ENCODE data around the gene EPHB2. TPM values are rescaled to one million over a fixed set of nuclear protein-coding genes. Genes with fewer than 3 reads are reported as not detected.

EPHB2 gene
- total RNA-seq, 1 donor from 2014 or later: 69.4 TPM

GRCh38 chr1:22912311-22912710, 201.7 kb downstream of the EPHB2 start:
- DNase-seq (ENCODE audit: low spot score, unreplicated experiment): no peak
- Mint-ChIP-seq H3K27me3 (no peaks in the 10 kb centered on the region), H3K9me3 (ENCODE audit: low read depth) (no peaks in the 10 kb centered on the region), H3K4me1 (ENCODE audit: low read depth) (no peaks in the 10 kb centered on the region), H3K36me3 (ENCODE audit: insufficient read depth) (peaks cover 18% of the 10 kb centered on the region), H3K4me3 (ENCODE audit: low read depth) (no peak overlapping the region), H3K27ac (no peak overlapping the region)
- TF ChIP-seq, protein P1, sequence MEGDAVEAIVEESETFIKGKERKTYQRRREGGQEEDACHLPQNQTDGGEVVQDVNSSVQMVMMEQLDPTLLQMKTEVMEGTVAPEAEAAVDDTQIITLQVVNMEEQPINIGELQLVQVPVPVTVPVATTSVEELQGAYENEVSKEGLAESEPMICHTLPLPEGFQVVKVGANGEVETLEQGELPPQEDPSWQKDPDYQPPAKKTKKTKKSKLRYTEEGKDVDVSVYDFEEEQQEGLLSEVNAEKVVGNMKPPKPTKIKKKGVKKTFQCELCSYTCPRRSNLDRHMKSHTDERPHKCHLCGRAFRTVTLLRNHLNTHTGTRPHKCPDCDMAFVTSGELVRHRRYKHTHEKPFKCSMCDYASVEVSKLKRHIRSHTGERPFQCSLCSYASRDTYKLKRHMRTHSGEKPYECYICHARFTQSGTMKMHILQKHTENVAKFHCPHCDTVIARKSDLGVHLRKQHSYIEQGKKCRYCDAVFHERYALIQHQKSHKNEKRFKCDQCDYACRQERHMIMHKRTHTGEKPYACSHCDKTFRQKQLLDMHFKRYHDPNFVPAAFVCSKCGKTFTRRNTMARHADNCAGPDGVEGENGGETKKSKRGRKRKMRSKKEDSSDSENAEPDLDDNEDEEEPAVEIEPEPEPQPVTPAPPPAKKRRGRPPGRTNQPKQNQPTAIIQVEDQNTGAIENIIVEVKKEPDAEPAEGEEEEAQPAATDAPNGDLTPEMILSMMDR (IDR thresholded peaks at IDR 0.05; ENCODE audit: unreplicated experiment): no peak

DNA sequence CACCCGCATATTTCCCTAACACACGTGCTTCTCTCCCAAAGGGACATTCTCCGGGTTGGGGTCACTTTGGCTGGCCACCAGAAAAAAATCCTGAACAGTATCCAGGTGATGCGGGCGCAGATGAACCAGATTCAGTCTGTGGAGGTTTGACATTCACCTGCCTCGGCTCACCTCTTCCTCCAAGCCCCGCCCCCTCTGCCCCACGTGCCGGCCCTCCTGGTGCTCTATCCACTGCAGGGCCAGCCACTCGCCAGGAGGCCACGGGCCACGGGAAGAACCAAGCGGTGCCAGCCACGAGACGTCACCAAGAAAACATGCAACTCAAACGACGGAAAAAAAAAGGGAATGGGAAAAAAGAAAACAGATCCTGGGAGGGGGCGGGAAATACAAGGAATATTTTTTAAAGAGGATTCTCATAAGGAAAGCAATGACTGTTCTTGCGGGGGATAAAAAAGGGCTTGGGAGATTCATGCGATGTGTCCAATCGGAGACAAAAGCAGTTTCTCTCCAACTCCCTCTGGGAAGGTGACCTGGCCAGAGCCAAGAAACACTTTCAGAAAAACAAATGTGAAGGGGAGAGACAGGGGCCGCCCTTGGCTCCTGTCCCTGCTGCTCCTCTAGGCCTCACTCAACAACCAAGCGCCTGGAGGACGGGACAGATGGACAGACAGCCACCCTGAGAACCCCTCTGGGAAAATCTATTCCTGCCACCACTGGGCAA, 202.9 kb downstream of the EPHB2 start:
- TF ChIP-seq, protein P1 (IDR thresholded peaks at IDR 0.05; ENCODE audit: unreplicated experiment): no peak
- Mint-ChIP-seq H3K27ac (peak overlapping the region; percentile 36), H3K9me3 (ENCODE audit: low read depth) (no peaks in the 10 kb centered on the region), H3K4me3 (ENCODE audit: low read depth) (no peak overlapping the region), H3K4me1 (ENCODE audit: low read depth) (no peaks in the 10 kb centered on the region), H3K27me3 (no peaks in the 10 kb centered on the region), H3K36me3 (ENCODE audit: insufficient read depth) (peaks cover 12% of the 10 kb centered on the region)
- no peak for DNase-seq (ENCODE audit: low spot score, unreplicated experiment)

- Mint-ChIP-seq H3K9me3 (ENCODE audit: low read depth) (no peaks in the 10 kb centered on the region), H3K27ac (no peak overlapping the region), H3K4me1 (ENCODE audit: low read depth) (no peaks in the 10 kb centered on the region), H3K4me3 (ENCODE audit: low read depth) (no peak overlapping the region), H3K36me3 (ENCODE audit: insufficient read depth) (peaks cover 11% of the 10 kb centered on the region), H3K27me3 (no peaks in the 10 kb centered on the region)
- TF ChIP-seq, protein P1 (IDR thresholded peaks at IDR 0.05; ENCODE audit: unreplicated experiment): no peak
- DNase-seq (ENCODE audit: low spot score, unreplicated experiment): no peak
Measured at GRCh38 chr1:22914156-22914555, 203.5 kb downstream of the EPHB2 start.

- Mint-ChIP-seq H3K4me3 (ENCODE audit: low read depth) (no peak overlapping the region), H3K36me3 (ENCODE audit: insufficient read depth) (peaks cover 11% of the 10 kb centered on the region), H3K9me3 (ENCODE audit: low read depth) (no peaks in the 10 kb centered on the region), H3K4me1 (ENCODE audit: low read depth) (no peaks in the 10 kb centered on the region), H3K27me3 (no peaks in the 10 kb centered on the region), H3K27ac (peak overlapping the region; percentile 63)
- DNase-seq (ENCODE audit: low spot score, unreplicated experiment): no peak
- TF ChIP-seq, protein P1 (IDR thresholded peaks at IDR 0.05; ENCODE audit: unreplicated experiment): no peak
Measured at GRCh38 chr1:22914633-22915217, 204.1 kb downstream of the EPHB2 start.

GRCh38 chr1:22915231-22915630, 204.6 kb downstream of the EPHB2 start:
- Mint-ChIP-seq H3K9me3 (ENCODE audit: low read depth) (no peaks in the 10 kb centered on the region), H3K4me3 (ENCODE audit: low read depth) (no peak overlapping the region), H3K4me1 (ENCODE audit: low read depth) (no peaks in the 10 kb centered on the region), H3K36me3 (ENCODE audit: insufficient read depth) (peaks cover 11% of the 10 kb centered on the region), H3K27ac (peak overlapping the region; percentile 63), H3K27me3 (no peaks in the 10 kb centered on the region)
- TF ChIP-seq, protein P1 (IDR thresholded peaks at IDR 0.05; ENCODE audit: unreplicated experiment): no peak
- no peak for DNase-seq (ENCODE audit: low spot score, unreplicated experiment)
